NCI-H2196 treated with DMSO at 0.1 percent for 48 hours (cell line): ENCODE data around the gene ZBTB49.
"Not testable (repeated sequence)": the region's sequence is repeated elsewhere in the genome, so short reads cannot be mapped to it uniquely, and the experiment has no call there.

Source experiments
- DNase-seq: peaks from one replicate; lab custom pipeline; 2025; ENCODE audit not compliant: unreplicated experiment; lab: John Stamatoyannopoulos, UW

Gene ZBTB49

GRCh38 chr4:4289941-4290850, at the start of gene ZBTB49, which contains the start of gene LYAR:
Gene ZBTB49 (plus strand): TSS chr4:4290251. CDS start chr4:4299946, 9,695 bp downstream.
Gene LYAR (minus strand): TSS chr4:4290154. CDS start chr4:4283742, 6,412 bp downstream.
- DNase-seq, result peak; percentile 72

GRCh38 chr4:4245172-4245571, 44.9 kb upstream of the ZBTB49 start:
- DNase-seq, result no peak

- DNase-seq, result no peak
These were observed 42.4 kb upstream of the ZBTB49 start for GRCh38 chr4:4247696-4248028.

- DNase-seq, result peak; percentile 86
These were observed 41.8 kb upstream of the ZBTB49 start, which contains the start of gene TMEM128 for GRCh38 chr4:4248029-4248884. Gene TMEM128 (minus strand): TSS chr4:4248223. CDS start chr4:4248202, 21 bp downstream.

GRCh38 chr4:4248885-4249203, 41.2 kb upstream of the ZBTB49 start:
- no peak for DNase-seq

- DNase-seq, result not testable (repeated sequence)
These were observed 40.7 kb upstream of the ZBTB49 start for GRCh38 chr4:4249342-4249741.

- DNase-seq, result no peak
These were observed 40.2 kb upstream of the ZBTB49 start for GRCh38 chr4:4249866-4250265.

- DNase-seq, result no peak
These were observed 35.9 kb upstream of the ZBTB49 start for GRCh38 chr4:4254199-4254598.

- no peak for DNase-seq
These were observed 35.4 kb upstream of the ZBTB49 start for GRCh38 chr4:4254666-4255065.

- DNase-seq, result no peak
These were observed 33.3 kb upstream of the ZBTB49 start for GRCh38 chr4:4256799-4257198.

GRCh38 chr4:4257705-4258104, 32.3 kb upstream of the ZBTB49 start:
- not testable (repeated sequence) for DNase-seq

- DNase-seq, result no peak
These were observed 30.5 kb upstream of the ZBTB49 start for GRCh38 chr4:4259484-4260100.

- DNase-seq, result peak; percentile 25
These were observed 29.8 kb upstream of the ZBTB49 start for GRCh38 chr4:4260185-4260751.

GRCh38 chr4:4267981-4268380, 22.1 kb upstream of the ZBTB49 start:
- DNase-seq, result no peak

GRCh38 chr4:4268776-4269175, 21.3 kb upstream of the ZBTB49 start:
- no peak for DNase-seq

- DNase-seq, result no peak
These were observed 20.7 kb upstream of the ZBTB49 start for GRCh38 chr4:4269331-4269731.

- no peak for DNase-seq
These were observed 20.2 kb upstream of the ZBTB49 start for GRCh38 chr4:4269856-4270255.

- no peak for DNase-seq
These were observed 19.5 kb upstream of the ZBTB49 start for GRCh38 chr4:4270529-4270928.

GRCh38 chr4:4271912-4272311, 18.1 kb upstream of the ZBTB49 start:
- no peak for DNase-seq

GRCh38 chr4:4274226-4274625, 15.8 kb upstream of the ZBTB49 start:
- DNase-seq, result no peak

GRCh38 chr4:4277531-4277930, 12.5 kb upstream of the ZBTB49 start:
- no peak for DNase-seq
